Esophagus muscularis mucosa (tissue), 3 donors: ENCODE results near the gene ANKRD36.
"Not testable (repeated sequence)": the region's sequence is repeated elsewhere in the genome, so short reads cannot be mapped to it uniquely, and the experiment has no call there.

Experiments used
- CTCF ChIP-seq, 3 experiments: fragments of 200-600 bp in 2 of 3; fragments of 450-650 bp in 1 of 3; sonication (generic) in 2 of 3; IDR thresholded peaks; one replicate each; pipeline ENCODE4 v1.5.1; 2017 to 2019; ENCODE audit warnings: antibody characterized with exemption in 3 of 3, mild to moderate bottlenecking in 2 of 3, moderate library complexity in 1 of 3
- POLR2A ChIP-seq: fragments of 450-650 bp; IDR thresholded peaks from one replicate; pipeline ENCODE4 v1.6.1; 2017; ENCODE audit warnings: antibody characterized with exemption, moderate library complexity, mild to moderate bottlenecking, low read depth
- POLR2AphosphoS5 ChIP-seq, 2 donors: sonication (generic); formaldehyde crosslinking; IDR thresholded peaks; one replicate each; pipeline ENCODE4 v1.6.1; 2017; ENCODE audit warnings: antibody characterized with exemption in 2 of 2

- TF ChIP-seq CTCF (IDR thresholded peaks at IDR 0.05); POLR2AphosphoS5 (IDR thresholded peaks at IDR 0.05); POLR2A: not testable (repeated sequence)
These were observed 87.9 kb downstream of the ANKRD36 start for GRCh38 chr2:97200887-97201286.
